OCI-LY7 (cell line): ENCODE results near the gene AFF2. TPM values are rescaled to one million over a fixed set of nuclear protein-coding genes. Genes with fewer than 3 reads are reported as not detected.

Experiments
- BruUV-seq: library from RNA; stranded (reverse); fragments of 400-500 nt; replicated peaks from 2 replicates; lab custom pipeline; 2021; lab: Mats Ljungman, UMichigan
- CTCF ChIA-PET: fragments of 300-600 bp; sonication (Branson Sonifier 250); formaldehyde crosslinking; loops from one replicate; lab custom pipeline; 2022; ENCODE audit warnings: antibody characterized with exemption; ENCODE audit not compliant: unreplicated experiment; lab: Charles Lee
- POLR2A ChIA-PET: fragments of 300-600 bp; sonication (Branson Sonifier 250); formaldehyde crosslinking; loops from one replicate; lab custom pipeline; 2022; ENCODE audit warnings: antibody characterized with exemption; lab: Charles Lee
- DNase-seq: peaks from one replicate; pipeline ENCODE4 v3.0.0-alpha.2; 2015; ENCODE audit warnings: low spot score
- H2AFZ ChIP-seq: fragments of 200-600 bp; sonication (generic), shearing (Covaris generic); 2 replicates; pipeline ENCODE4 v1.6.1; 2014; ENCODE audit warnings: mild to moderate bottlenecking, antibody characterized with exemption, low read length, moderate library complexity
- H3K27ac ChIP-seq: fragments of 200-600 bp; sonication (generic); 2 replicates; pipeline ENCODE4 v1.5.1; 2014; ENCODE audit warnings: mixed run types, low read depth, mild to moderate bottlenecking, moderate library complexity, low read length, inconsistent platforms; ENCODE audit not compliant: poor library complexity, severe bottlenecking
- H3K36me3 ChIP-seq: fragments of 200-600 bp; sonication (generic); 2 replicates; pipeline ENCODE4 v1.6.1; 2014; ENCODE audit warnings: mild to moderate bottlenecking, antibody characterized with exemption, low read length, moderate library complexity, mixed read lengths; ENCODE audit not compliant: insufficient read depth
- H3K4me1 ChIP-seq: fragments of 200-600 bp; sonication (generic); 2 replicates; pipeline ENCODE4 v1.5.1; 2014; ENCODE audit warnings: mild to moderate bottlenecking, low read length; ENCODE audit not compliant: insufficient read depth, poor library complexity, severe bottlenecking
- H3K4me2 ChIP-seq: fragments of 200-600 bp; sonication (generic); 2 replicates; pipeline ENCODE4 v1.6.1; 2014; ENCODE audit warnings: mild to moderate bottlenecking, low read length
- H3K4me3 ChIP-seq: fragments of 200-600 bp; sonication (generic); 2 replicates; pipeline ENCODE4 v1.5.1; 2014; ENCODE audit warnings: mild to moderate bottlenecking, low read depth, low read length; ENCODE audit not compliant: poor library complexity, severe bottlenecking
- H3K79me2 ChIP-seq: fragments of 200-600 bp; sonication (generic); 2 replicates; pipeline ENCODE4 v1.6.1; 2016; ENCODE audit warnings: low read depth, mild to moderate bottlenecking, low read length, moderate library complexity, mixed read lengths; ENCODE audit not compliant: insufficient read depth
- H3K9me2 ChIP-seq: fragments of 200-600 bp; sonication (generic); 2 replicates; pipeline ENCODE4 v1.6.1; 2016; ENCODE audit warnings: mild to moderate bottlenecking, low read length, mixed read lengths; ENCODE audit not compliant: insufficient read depth
- H3K9me3 ChIP-seq: fragments of 200-600 bp; sonication (generic); 2 replicates; pipeline ENCODE4 v1.6.1; 2014; ENCODE audit warnings: mild to moderate bottlenecking, mixed run types, low read length, mixed read lengths
- H4K20me1 ChIP-seq: fragments of 200-600 bp; sonication (generic); 2 replicates; pipeline ENCODE4 v1.6.1; 2014; ENCODE audit warnings: mild to moderate bottlenecking, antibody characterized with exemption, low read length, moderate library complexity, mixed read lengths; ENCODE audit not compliant: insufficient read depth
- CTCF ChIP-seq: fragments of 200-600 bp; sonication (generic); conservative IDR thresholded peaks from 2 replicates; pipeline ENCODE4 v1.5.1; 2014; ENCODE audit warnings: mild to moderate bottlenecking, antibody characterized with exemption, low read length, moderate library complexity, mixed read lengths
- EZH2phosphoT487 ChIP-seq: fragments of 200-600 bp; sonication (generic); IDR thresholded peaks from 2 replicates; pipeline ENCODE4 v1.6.1; 2018; ENCODE audit warnings: low read depth, borderline replicate concordance, mild to moderate bottlenecking, mixed run types, antibody characterized with exemption, low read length, moderate library complexity, mixed read lengths
- intact Hi-C: fragments of 100-400 bp; cut with micrococcal nuclease; formaldehyde crosslinking; loops from one replicate; pipeline ENCODE4 v1.10.0; 2022; ENCODE audit not compliant: unreplicated experiment
- total RNA-seq, 2 experiments: library from RNA; depleted of rRNA in 1 of 2; stranded (reverse); fragments of >200 nt in 1 of 2; shearing (Covaris generic) in 1 of 2; gene quantifications; 2 replicates each; pipeline ENCODE4 v1.2.3, GENCODE V29; 2014 to 2022

AFF2 gene
- total RNA-seq, 2 experiments from 2014 or later = 102 to 106 TPM

- DNase-seq = no peak
- BruUV-seq = no TSS peak
- Histone ChIP-seq H3K4me3 (no peak overlapping the region), H3K4me2 (no peak overlapping the region), H2AFZ (no peak overlapping the region), H3K4me1 (no peaks in the 10 kb centered on the region), H3K9me2 (no peaks in the 10 kb centered on the region), H4K20me1 (no peaks in the 10 kb centered on the region), H3K36me3 (no peaks in the 10 kb centered on the region; the same call in 1 of the 2 replicates), H3K79me2 (no peaks in the 10 kb centered on the region), H3K27ac (no peak overlapping the region), H3K9me3 (no peaks in the 10 kb centered on the region)
- POLR2A ChIA-PET = no interaction called here
- intact Hi-C loops = no loop called here
- TF ChIP-seq EZH2phosphoT487 (no peak), CTCF (no peak)
- CTCF ChIA-PET = no interaction called here
Observed at GRCh38 chrX:148854306-148854705, 353.9 kb downstream of the AFF2 start.

DNA sequence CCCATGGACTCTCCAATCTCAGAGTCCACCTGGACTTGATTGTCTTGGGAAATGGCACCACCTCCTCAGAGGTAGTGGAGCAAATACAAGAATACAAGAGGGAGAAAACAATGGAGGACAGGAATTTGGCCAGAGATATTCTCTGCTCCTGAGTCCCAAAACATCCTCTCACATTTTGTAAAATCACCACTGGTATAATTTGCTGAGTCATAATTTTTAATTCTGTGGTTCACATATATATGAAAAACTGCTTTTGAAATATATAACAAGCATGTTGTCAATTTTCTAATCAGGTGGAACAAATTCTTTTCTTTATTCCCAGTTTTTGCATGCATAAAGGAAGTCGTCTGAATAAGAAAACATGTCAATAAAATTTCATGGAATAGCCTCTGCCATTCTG is 356.1 kb downstream of the AFF2 start:
- BruUV-seq = no TSS peak
- no peak overlapping the region for H3K4me2 ChIP-seq
- ChIA-PET POLR2A (no interaction called here), CTCF (no interaction called here)
- no peaks in the 10 kb centered on the region for H3K9me3 ChIP-seq
- no peaks in the 10 kb centered on the region for H3K79me2 ChIP-seq
- H3K27ac ChIP-seq = no peak overlapping the region
- TF ChIP-seq EZH2phosphoT487 = no peak
- no peak for TF ChIP-seq CTCF
- H3K4me3 ChIP-seq = no peak overlapping the region
- no peaks in the 10 kb centered on the region for H3K9me2 ChIP-seq
- H2AFZ ChIP-seq = no peak overlapping the region
- H3K4me1 ChIP-seq = no peaks in the 10 kb centered on the region
- DNase-seq = no peak
- H3K36me3 ChIP-seq = no peaks in the 10 kb centered on the region
- intact Hi-C loops = no loop called here
- H4K20me1 ChIP-seq = no peaks in the 10 kb centered on the region

- Histone ChIP-seq H4K20me1 (no peaks in the 10 kb centered on the region), H3K9me3 (no peaks in the 10 kb centered on the region), H3K4me1 (no peaks in the 10 kb centered on the region), H3K27ac (no peak overlapping the region), H3K9me2 (no peaks in the 10 kb centered on the region), H3K4me3 (no peak overlapping the region), H3K36me3 (no peaks in the 10 kb centered on the region; the same call in 1 of the 2 replicates), H3K79me2 (no peaks in the 10 kb centered on the region), H2AFZ (no peak overlapping the region), H3K4me2 (no peak overlapping the region)
- TF ChIP-seq CTCF (0 out of 2 replicates have a peak, but pooled peaks have one; percentile 20), EZH2phosphoT487 (no peak)
- intact Hi-C loops = no loop called here
- ChIA-PET POLR2A (interaction anchor here (1.4 kb wide), 1 partner anchor 10 kb away, joined by 3 read pairs; no protein-coding TSS in a partner anchor), CTCF (no interaction called here)
- peak; percentile 11 for DNase-seq
- BruUV-seq = no TSS peak
Observed at GRCh38 chrX:148865277-148866210, 365.1 kb downstream of the AFF2 start.
